GM21786 (cell line): ENCODE measurements around the gene DAZAP1.

Source experiments
- ATAC-seq: cut with Tn5 transposase; IDR thresholded peaks from one replicate; pipeline ENCODE4 v1.9.1; 2021; ENCODE audit not compliant: unreplicated experiment

Gene DAZAP1

DNA sequence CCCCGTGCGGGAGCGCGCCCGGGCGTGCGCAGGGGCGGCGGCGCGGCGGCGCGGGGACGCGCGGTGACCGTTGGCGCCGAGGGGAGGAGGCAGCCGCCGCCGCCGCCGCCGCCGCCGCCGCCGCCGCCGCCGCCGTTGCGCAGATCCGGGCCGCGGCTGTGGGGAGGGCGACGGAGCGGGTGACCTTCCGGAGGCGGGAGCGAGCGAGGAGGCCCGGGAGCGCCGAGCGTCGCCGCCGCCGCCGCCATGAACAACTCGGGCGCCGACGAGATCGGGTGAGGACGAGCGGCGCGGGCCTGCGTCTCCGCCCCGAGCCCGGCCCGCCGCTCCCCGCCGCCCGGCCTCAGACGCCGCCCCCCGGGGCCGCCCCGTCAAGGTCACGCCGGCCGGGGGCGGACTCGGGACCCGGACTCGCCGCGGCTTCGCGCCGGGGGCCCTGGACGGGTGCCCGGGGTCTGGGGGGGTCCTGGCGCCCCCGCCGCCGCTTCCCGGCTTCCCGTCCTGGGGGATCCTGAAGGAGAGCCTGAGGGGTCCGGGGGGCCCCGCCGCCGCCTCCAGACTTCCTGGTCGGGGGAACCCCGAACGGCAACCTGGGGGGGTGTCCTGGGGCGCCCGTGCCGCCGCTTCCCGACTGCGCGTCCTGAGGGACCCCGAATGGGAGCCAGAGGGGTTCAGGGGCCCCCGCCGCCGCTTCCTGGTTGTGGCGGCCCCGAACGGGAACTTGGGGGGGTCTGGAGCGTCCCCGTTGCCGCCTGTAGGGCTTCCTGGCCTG is at the start of gene DAZAP1:
Gene DAZAP1, plus strand, starts transcription at position 59 of the 772 bp plus-strand sequence. Its CDS starts 188 bp downstream, at position 247.
- ATAC-seq, result peak; percentile 19

- ATAC-seq, result no peak
These were observed 47.1 kb upstream of the DAZAP1 start for GRCh38 chr19:1360126-1360817.

GRCh38 chr19:1360818-1361461 is 46.4 kb upstream of the DAZAP1 start:
- no peak for ATAC-seq

- ATAC-seq, result no peak
These were observed 45.6 kb upstream of the DAZAP1 start for GRCh38 chr19:1361601-1362386.

DNA sequence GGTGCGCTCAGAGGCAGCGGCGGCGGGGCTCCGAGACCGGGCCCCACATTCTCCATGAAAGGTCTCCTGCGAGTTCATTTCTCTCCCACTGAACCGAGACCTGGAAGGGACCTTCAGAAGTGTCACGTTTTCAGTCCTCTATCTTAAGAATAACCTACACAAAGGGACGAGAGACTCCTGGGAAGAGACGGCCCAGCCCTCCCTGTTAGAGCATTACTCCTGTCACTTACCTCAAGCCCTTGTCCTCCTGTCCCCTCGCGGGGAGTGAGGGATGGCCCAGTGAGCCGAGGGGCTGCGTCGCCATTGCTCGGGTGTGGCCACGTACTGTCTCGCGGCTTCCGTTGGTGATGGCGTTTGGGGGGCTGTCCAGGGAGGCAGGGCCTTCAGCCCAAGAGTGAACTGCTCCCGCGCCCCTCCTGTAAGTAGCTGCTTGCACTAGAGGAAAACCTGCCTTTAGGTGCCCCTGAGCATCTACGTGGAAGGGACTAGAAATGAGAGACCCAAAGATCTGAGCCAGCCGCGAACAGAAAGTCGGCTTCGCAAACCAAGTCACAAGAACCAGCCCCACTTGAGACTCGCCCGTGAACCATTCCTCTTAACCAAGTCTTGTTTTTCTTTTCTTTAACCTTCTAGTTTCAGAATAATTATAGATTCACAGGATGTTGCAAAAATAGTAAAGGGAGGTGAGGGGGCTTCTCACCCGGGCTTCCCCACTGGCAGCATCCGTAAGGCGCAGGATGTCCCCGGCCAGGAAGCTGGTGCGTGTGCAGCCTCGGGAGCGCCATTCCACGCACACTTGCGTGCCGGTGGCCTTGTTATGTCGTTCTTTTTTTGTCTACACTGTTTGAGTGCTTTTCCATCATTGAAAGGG is 44.8 kb upstream of the DAZAP1 start:
- ATAC-seq, result no peak

DNA sequence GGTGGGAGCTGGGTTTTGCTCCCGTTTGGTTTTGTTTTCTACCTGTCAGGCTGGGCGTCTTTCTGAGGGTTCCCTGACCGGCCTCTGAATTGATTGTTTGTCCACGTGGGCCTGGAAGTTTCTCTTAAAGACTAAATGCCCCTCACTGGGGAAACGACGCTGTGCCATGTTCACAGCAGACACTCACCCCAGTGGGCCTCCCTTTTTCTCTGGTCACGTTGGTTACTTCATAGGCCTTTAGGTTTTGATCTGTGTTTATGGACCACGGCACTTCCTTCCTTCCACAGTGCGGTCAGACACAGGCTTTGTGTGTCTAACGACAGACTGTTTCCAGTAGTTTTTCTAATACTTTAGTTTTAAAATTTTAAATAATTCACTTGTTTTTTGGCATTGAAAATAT is 43.8 kb upstream of the DAZAP1 start:
- ATAC-seq, result no peak

- ATAC-seq, result no peak
These were observed 43.2 kb upstream of the DAZAP1 start for GRCh38 chr19:1364070-1364704.

DNA sequence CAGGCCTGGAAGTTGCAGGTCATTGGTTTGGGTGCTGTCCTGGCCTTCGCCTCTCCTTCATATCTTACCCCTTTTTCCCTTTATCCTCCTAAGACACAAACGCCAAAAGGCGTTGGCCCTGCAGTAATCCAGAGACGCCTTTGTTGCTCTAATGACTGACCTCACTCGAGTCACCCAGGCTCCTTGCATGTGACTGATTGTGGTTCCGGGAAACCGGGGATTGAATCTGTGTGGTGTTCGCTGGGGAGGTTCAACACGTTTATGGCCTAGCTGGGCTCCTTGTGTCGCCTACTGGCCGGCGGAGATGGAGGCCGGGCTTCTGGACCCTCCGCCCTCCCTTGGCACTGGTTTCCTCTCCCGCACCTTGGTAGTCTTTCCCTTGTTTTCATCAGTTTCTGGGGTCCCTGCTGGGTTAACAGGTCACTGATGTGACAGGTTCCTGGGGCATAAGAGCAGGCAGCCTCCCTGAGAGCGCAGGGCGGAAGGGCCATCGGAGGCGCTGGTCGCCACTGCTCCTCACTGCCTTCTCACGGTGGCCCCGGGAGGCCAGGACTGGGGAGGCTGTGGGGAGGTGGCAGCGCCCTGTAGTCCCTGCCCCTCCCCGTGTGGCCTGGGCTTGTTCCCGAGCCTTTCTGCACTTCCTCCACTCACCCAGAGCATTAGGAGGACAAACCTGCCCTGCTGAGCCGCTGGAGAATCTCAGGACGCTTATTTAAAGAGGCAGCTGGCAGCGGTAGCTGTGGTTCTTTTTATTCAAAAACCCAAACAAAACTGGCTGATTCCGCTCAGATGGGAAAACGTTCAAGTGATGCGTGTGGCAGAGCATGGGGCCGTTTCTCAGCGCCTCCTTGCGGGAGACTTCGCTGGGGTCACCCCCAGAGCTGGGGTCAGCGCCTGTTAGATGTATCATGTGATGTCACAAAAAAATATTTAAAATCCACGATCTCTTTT is 41.8 kb upstream of the DAZAP1 start:
- no peak for ATAC-seq

GRCh38 chr19:1366296-1366695 is 41.1 kb upstream of the DAZAP1 start:
- ATAC-seq, result no peak

GRCh38 chr19:1366899-1367870 is 40.2 kb upstream of the DAZAP1 start:
- no peak for ATAC-seq

- ATAC-seq, result no peak
These were observed 38.1 kb upstream of the DAZAP1 start for GRCh38 chr19:1369214-1369805.

- ATAC-seq, result no peak
These were observed 36.6 kb upstream of the DAZAP1 start for GRCh38 chr19:1370579-1371361.

- no peak for ATAC-seq
These were observed 34.3 kb upstream of the DAZAP1 start for GRCh38 chr19:1373042-1373533.

DNA sequence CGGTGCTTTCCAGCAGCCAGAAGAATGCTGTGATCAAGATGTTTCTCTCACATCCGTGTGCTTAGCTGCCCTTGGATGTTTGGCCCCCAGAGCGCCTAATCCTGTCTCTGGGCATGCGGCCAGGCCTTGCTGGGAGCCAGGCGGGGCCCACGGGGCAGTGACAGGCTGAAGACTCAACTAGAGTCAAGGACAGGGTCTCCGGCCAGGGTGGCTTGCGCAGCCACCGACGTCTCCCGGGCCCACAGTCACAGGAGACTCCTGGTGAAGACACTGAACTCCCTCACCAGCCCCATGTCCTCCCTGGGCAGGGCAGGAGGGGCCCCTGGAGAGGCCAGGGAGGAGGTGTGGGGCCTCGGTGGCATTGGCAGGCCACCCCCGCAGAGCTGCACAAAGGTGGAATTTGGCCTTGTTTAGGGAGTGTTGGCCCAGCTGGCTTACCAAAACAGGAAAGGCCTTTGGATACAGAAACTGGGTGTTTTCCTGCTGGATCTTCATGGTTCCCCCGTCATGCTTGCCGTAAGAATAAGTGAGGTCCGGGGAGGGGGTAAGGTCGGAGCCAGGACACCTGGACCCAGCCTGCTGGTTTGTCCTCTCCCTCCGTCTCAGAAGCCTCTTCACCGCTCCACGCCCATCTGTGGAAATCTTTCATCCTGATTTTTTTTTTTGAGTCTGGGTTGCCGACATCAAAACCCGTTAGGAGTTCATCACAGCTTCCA is 33.7 kb upstream of the DAZAP1 start:
- ATAC-seq, result no peak

DNA sequence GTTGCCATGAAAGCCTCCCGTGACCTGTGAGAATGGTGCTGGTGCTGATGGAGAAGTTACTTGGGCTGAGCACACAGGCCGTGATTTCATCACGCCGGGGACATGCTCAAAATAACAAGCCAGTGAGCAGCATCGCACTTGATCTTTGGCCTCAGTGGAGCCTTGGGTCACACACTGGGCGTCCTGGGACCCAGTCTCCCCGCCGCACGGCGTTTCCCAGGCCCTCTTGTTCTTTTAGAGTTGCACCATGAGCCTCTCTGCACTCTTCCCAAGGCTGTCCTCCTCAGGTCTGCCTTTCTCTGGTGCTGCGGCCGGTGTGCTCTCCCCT is 33.2 kb upstream of the DAZAP1 start:
- ATAC-seq, result no peak

DNA sequence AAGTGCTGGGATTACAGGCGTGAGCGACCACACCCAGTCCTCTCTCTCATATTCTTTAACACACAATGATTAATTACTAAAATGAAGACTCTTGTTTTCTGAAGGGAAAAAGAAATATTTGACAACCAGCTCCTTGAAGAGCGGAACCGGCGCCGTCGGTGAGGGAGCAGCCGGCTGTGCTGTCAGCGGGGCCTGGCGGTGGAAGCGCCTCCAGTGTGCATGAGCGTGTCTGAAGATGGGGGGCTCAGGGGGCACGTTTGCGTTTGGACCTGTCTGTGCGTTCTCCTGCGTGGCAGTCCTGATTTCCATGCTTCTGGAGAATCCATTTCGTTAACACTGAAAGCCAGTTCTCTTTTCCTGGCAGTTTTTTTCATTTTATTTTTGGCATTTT is 31.0 kb upstream of the DAZAP1 start:
- ATAC-seq, result no peak
